PC-3 (cell line): Measurements from ENCODE around the gene TMEM119. TPM values are rescaled to one million over a fixed set of nuclear protein-coding genes. Genes with fewer than 3 reads are reported as not detected.

Experiments used
- ATAC-seq: fragments of 200-7000 bp; cut with Tn5 transposase; 2 replicates; pipeline ENCODE4 v1.9.1; 2020; ENCODE audit warnings: mild to moderate bottlenecking, moderate library complexity
- BruUV-seq: library from RNA; stranded (reverse); fragments of 400-500 nt; replicated peaks from 2 replicates; lab custom pipeline; 2021; lab: Mats Ljungman, UMichigan
- CTCF ChIA-PET: fragments of 300-600 bp; sonication (Branson Sonifier 250); formaldehyde crosslinking; loops from one replicate; lab custom pipeline; 2022; ENCODE audit warnings: antibody characterized with exemption; lab: Charles Lee
- POLR2A ChIA-PET: fragments of 300-600 bp; sonication (Branson Sonifier 250); formaldehyde crosslinking; loops from one replicate; lab custom pipeline; 2022; ENCODE audit warnings: antibody characterized with exemption; ENCODE audit not compliant: unreplicated experiment; lab: Charles Lee
- DNase-seq: peaks from one replicate; pipeline ENCODE4 v3.0.0-alpha.2; 2015
- H2AFZ ChIP-seq: fragments of 300-600 bp; sonication (generic); 2 replicates; pipeline ENCODE4 v1.6.0; 2016; ENCODE audit warnings: antibody characterized with exemption, low read length
- H3F3A ChIP-seq: fragments of 300-600 bp; sonication (generic); one replicate; pipeline ENCODE4 v1.6.0; 2017; ENCODE audit warnings: antibody characterized with exemption, low read length, control low read depth, mild to moderate bottlenecking; ENCODE audit not compliant: unreplicated experiment
- H3K27ac ChIP-seq: fragments of 300-600 bp; sonication (generic); 2 replicates; pipeline ENCODE4 v1.5.1; 2016; ENCODE audit warnings: mild to moderate bottlenecking, low read length
- H3K27me3 ChIP-seq: fragments of 300-600 bp; sonication (generic); 2 replicates; pipeline ENCODE4 v1.6.1; 2016; ENCODE audit warnings: low read length, mixed read lengths
- H3K36me3 ChIP-seq: fragments of 300-600 bp; sonication (generic); 2 replicates; pipeline ENCODE4 v1.6.1; 2016; ENCODE audit warnings: low read depth, mixed run types, low read length, mixed read lengths
- H3K4me1 ChIP-seq: fragments of 300-600 bp; sonication (generic); 2 replicates; pipeline ENCODE4 v1.5.1; 2016; ENCODE audit warnings: low read length; ENCODE audit not compliant: insufficient read depth
- H3K4me2 ChIP-seq: fragments of 300-600 bp; sonication (generic); 2 replicates; pipeline ENCODE4 v1.6.0; 2016; ENCODE audit warnings: low read length
- H3K4me3 ChIP-seq: fragments of 300-600 bp; sonication (generic); 2 replicates; pipeline ENCODE4 v1.5.1; 2016; ENCODE audit warnings: mild to moderate bottlenecking, low read length, mixed read lengths
- H3K79me2 ChIP-seq: fragments of 300-600 bp; sonication (generic); 2 replicates; pipeline ENCODE4 v1.6.1; 2017; ENCODE audit warnings: low read length, mixed read lengths
- H3K9ac ChIP-seq: fragments of 300-600 bp; sonication (generic); 2 replicates; pipeline ENCODE4 v1.6.0; 2016; ENCODE audit warnings: mild to moderate bottlenecking, low read length
- H3K9me2 ChIP-seq: fragments of 300-600 bp; sonication (generic); replicated peaks from 2 replicates; pipeline ENCODE4 v1.6.1; 2016; ENCODE audit warnings: mixed run types, low read length, mixed read lengths
- H3K9me3 ChIP-seq: fragments of 300-600 bp; sonication (generic); 2 replicates; pipeline ENCODE4 v1.6.1; 2016; ENCODE audit warnings: low read length, mixed read lengths
- H4K20me1 ChIP-seq: fragments of 300-600 bp; sonication (generic); 2 replicates; pipeline ENCODE4 v1.6.1; 2016; ENCODE audit warnings: low read length, mixed read lengths
- CTCF ChIP-seq: fragments of 300-600 bp; sonication (generic); conservative IDR thresholded peaks from 2 replicates; pipeline ENCODE4 v1.5.1; 2017; ENCODE audit warnings: antibody characterized with exemption, low read depth, mild to moderate bottlenecking, low read length
- EZH2 ChIP-seq: fragments of 300-600 bp; sonication (generic); IDR thresholded peaks from one replicate; pipeline ENCODE4 v1.6.1; 2017; ENCODE audit warnings: antibody characterized with exemption, mild to moderate bottlenecking, low read length; ENCODE audit not compliant: unreplicated experiment
- EZH2phosphoT487 ChIP-seq: fragments of 300-600 bp; sonication (generic); IDR thresholded peaks from 2 replicates; pipeline ENCODE4 v1.6.1; 2018; ENCODE audit warnings: mild to moderate bottlenecking, antibody characterized with exemption, low read length, borderline replicate concordance
- intact Hi-C: fragments of 100-400 bp; cut with micrococcal nuclease; formaldehyde crosslinking; loops from 2 replicates; pipeline ENCODE4 v1.9.0; 2023
- total RNA-seq: library from RNA; depleted of rRNA; stranded (reverse); fragments of >200 nt; gene quantifications from 2 replicates; pipeline ENCODE4 v1.2.3, GENCODE V29; 2014

TMEM119 gene
- total RNA-seq, 1 experiment from 2014 or later: not detected

GRCh38 chr12:108581311-108582227 lies 16.3 kb downstream of the TMEM119 start:
- TF ChIP-seq EZH2 (no peak), CTCF (no peak), EZH2phosphoT487 (no peak)
- H3K4me3 ChIP-seq: no peak overlapping the region
- no peaks in the 10 kb centered on the region for H3K79me2 ChIP-seq
- ATAC-seq (no peak), DNase-seq (no peak)
- no peaks in the 10 kb centered on the region for H3K9me2 ChIP-seq
- no peaks in the 10 kb centered on the region for H3K36me3 ChIP-seq
- no peaks in the 10 kb centered on the region for H4K20me1 ChIP-seq
- ChIA-PET CTCF (no interaction called here), POLR2A (no interaction called here)
- no peaks in the 10 kb centered on the region for H3K4me1 ChIP-seq
- H3K27ac ChIP-seq: no peak overlapping the region
- BruUV-seq: no TSS peak
- no peaks in the 10 kb centered on the region for H3K9me3 ChIP-seq
- no peaks in the 10 kb centered on the region for H3F3A ChIP-seq
- H3K27me3 ChIP-seq: no peaks in the 10 kb centered on the region
- intact Hi-C loops: no loop called here
- H2AFZ ChIP-seq: no peak overlapping the region
- no peak overlapping the region for H3K4me2 ChIP-seq
- no peak overlapping the region for H3K9ac ChIP-seq

GRCh38 chr12:108580531-108580930 lies 17.4 kb downstream of the TMEM119 start:
- Histone ChIP-seq H2AFZ (no peak overlapping the region), H3K9me3 (no peaks in the 10 kb centered on the region), H3K4me2 (no peak overlapping the region), H3K4me3 (no peak overlapping the region), H3K4me1 (no peaks in the 10 kb centered on the region), H3K27ac (no peak overlapping the region), H3K9ac (no peak overlapping the region), H3K36me3 (no peaks in the 10 kb centered on the region), H3K27me3 (no peaks in the 10 kb centered on the region), H3F3A (no peaks in the 10 kb centered on the region), H3K79me2 (no peaks in the 10 kb centered on the region), H3K9me2 (no peaks in the 10 kb centered on the region), H4K20me1 (no peaks in the 10 kb centered on the region)
- BruUV-seq: no TSS peak
- no peak for ATAC-seq
- DNase-seq: no peak
- ChIA-PET POLR2A (no interaction called here), CTCF (no interaction called here)
- no peak for TF ChIP-seq EZH2
- no peak for TF ChIP-seq CTCF
- TF ChIP-seq EZH2phosphoT487: no peak
- intact Hi-C loops: no loop called here

- DNase-seq (no peak), ATAC-seq (no peak)
- TF ChIP-seq EZH2phosphoT487: no peak
- TF ChIP-seq EZH2: no peak
- no peak for TF ChIP-seq CTCF
- H3K9me3 ChIP-seq: no peaks in the 10 kb centered on the region
- no peaks in the 10 kb centered on the region for H3K36me3 ChIP-seq
- no peaks in the 10 kb centered on the region for H3K9me2 ChIP-seq
- BruUV-seq: no TSS peak
- H3K4me1 ChIP-seq: no peaks in the 10 kb centered on the region
- no peak overlapping the region for H3K9ac ChIP-seq
- H4K20me1 ChIP-seq: no peaks in the 10 kb centered on the region
- no peaks in the 10 kb centered on the region for H3F3A ChIP-seq
- H2AFZ ChIP-seq: no peak overlapping the region
- no peak overlapping the region for H3K4me2 ChIP-seq
- POLR2A ChIA-PET: no interaction called here
- no peaks in the 10 kb centered on the region for H3K79me2 ChIP-seq
- H3K27me3 ChIP-seq: no peaks in the 10 kb centered on the region
- no peak overlapping the region for H3K4me3 ChIP-seq
- no peak overlapping the region for H3K27ac ChIP-seq
- intact Hi-C loops: no loop called here
- CTCF ChIA-PET: no interaction called here
Observed at GRCh38 chr12:108578813-108579212, 19.1 kb downstream of the TMEM119 start.
